Stimulated activated CD4-positive, alpha-beta T cell treated with anti-CD3 and anti-CD28 coated beads, Interleukin-12 subunit alpha, Interleukin-12 subunit beta, amount 100 ng/mL, for 24 hours (primary cell): Measurements from ENCODE around the gene RALGAPA1.
"Not testable (repeated sequence)": the region's sequence is repeated elsewhere in the genome, so short reads cannot be mapped to it uniquely, and the experiment has no call there.

ENCODE experiments used
- DNase-seq, 2 experiments: peaks; one replicate each; pipeline ENCODE4 v3.0.0-alpha.2; 2020; ENCODE audit warnings: low read depth in 2 of 2

Gene RALGAPA1

GRCh38 chr14:35821564-35822411 is 12.7 kb upstream of the RALGAPA1 start:
- no peak for DNase-seq

- DNase-seq = no peak
These were observed 10.8 kb upstream of the RALGAPA1 start for GRCh38 chr14:35819591-35820540.

- DNase-seq = no peak
These were observed 9.4 kb upstream of the RALGAPA1 start for GRCh38 chr14:35818346-35819115.

GRCh38 chr14:35814371-35815005 is 5.4 kb upstream of the RALGAPA1 start:
- peak; percentile 43 to 79 for DNase-seq

GRCh38 chr14:35810963-35811362 is 1.9 kb upstream of the RALGAPA1 start:
- DNase-seq = no peak

GRCh38 chr14:35809597-35809996 is 502 bp upstream of the RALGAPA1 start:
- no peak for DNase-seq

GRCh38 chr14:35808076-35808637 is 938 bp downstream of the RALGAPA1 start:
- DNase-seq = peak in 1 of 2 experiments; percentile 33

GRCh38 chr14:35807131-35807961 is 1.7 kb downstream of the RALGAPA1 start:
- DNase-seq = no peak

GRCh38 chr14:35806006-35806907 is 2.8 kb downstream of the RALGAPA1 start:
- no peak for DNase-seq

GRCh38 chr14:35797796-35798195 is 11.3 kb downstream of the RALGAPA1 start:
- no peak for DNase-seq

- no peak for DNase-seq
These were observed 19.4 kb downstream of the RALGAPA1 start for GRCh38 chr14:35789651-35790050.

GRCh38 chr14:35786856-35787255 is 22.2 kb downstream of the RALGAPA1 start:
- no peak for DNase-seq

GRCh38 chr14:35783699-35784098 is 25.4 kb downstream of the RALGAPA1 start:
- DNase-seq = no peak

GRCh38 chr14:35779368-35779767 is 29.7 kb downstream of the RALGAPA1 start:
- DNase-seq = no peak

- DNase-seq = not testable (repeated sequence)
These were observed 31.5 kb downstream of the RALGAPA1 start for GRCh38 chr14:35777550-35777949.

- no peak for DNase-seq
These were observed 32.3 kb downstream of the RALGAPA1 start for GRCh38 chr14:35776823-35777222.

GRCh38 chr14:35776085-35776484 is 33.0 kb downstream of the RALGAPA1 start:
- not testable (repeated sequence) for DNase-seq

GRCh38 chr14:35766700-35767082 is 42.4 kb downstream of the RALGAPA1 start:
- no peak for DNase-seq
